Osteocyte (in vitro differentiated cells): ENCODE data around the gene NDUFB11. TPM values are rescaled to one million over a fixed set of nuclear protein-coding genes. Genes with fewer than 3 reads are reported as not detected.

Source experiments
- DNase-seq: peaks from one replicate; pipeline ENCODE4 v3.0.0; 2021; ENCODE audit warnings: mixed read lengths; ENCODE audit not compliant: unreplicated experiment; ENCODE audit errors: extremely low spot score
- H3K27ac Mint-ChIP-seq: one replicate; pipeline ENCODE4 v1.8.0; 2021; ENCODE audit warnings: mild to moderate bottlenecking, mixed read lengths; ENCODE audit not compliant: unreplicated experiment
- H3K27me3 Mint-ChIP-seq: one replicate; pipeline ENCODE4 v1.8.0; 2021; ENCODE audit warnings: mixed read lengths; ENCODE audit not compliant: unreplicated experiment
- H3K36me3 Mint-ChIP-seq: one replicate; pipeline ENCODE4 v1.8.0; 2021; ENCODE audit warnings: mixed read lengths; ENCODE audit not compliant: unreplicated experiment
- H3K4me1 Mint-ChIP-seq: one replicate; pipeline ENCODE4 v1.8.0; 2021; ENCODE audit warnings: mixed read lengths; ENCODE audit not compliant: unreplicated experiment
- H3K4me3 Mint-ChIP-seq: one replicate; pipeline ENCODE4 v1.8.0; 2021; ENCODE audit warnings: mild to moderate bottlenecking, moderate library complexity, mixed read lengths; ENCODE audit not compliant: unreplicated experiment
- H3K9me3 Mint-ChIP-seq: one replicate; pipeline ENCODE4 v1.8.0; 2021; ENCODE audit warnings: mixed read lengths; ENCODE audit not compliant: unreplicated experiment
- CTCF ChIP-seq: fragments of 200-600 bp; sonication (generic); IDR thresholded peaks from 2 replicates; pipeline ENCODE4 v1.5.0; 2021; ENCODE audit warnings: antibody characterized with exemption, mild to moderate bottlenecking, moderate library complexity
- total RNA-seq: library from RNA; stranded (reverse); gene quantifications from 2 replicates; pipeline ENCODE4 v1.2.1, GENCODE V29; 2021

Gene NDUFB11
- total RNA-seq, 1 donor from 2014 or later = 83.6 TPM

GRCh38 chrX:47190445-47191269 is 46.2 kb upstream of the NDUFB11 start:
- peak overlapping the region; percentile 92 for H3K4me3 Mint-ChIP-seq
- H3K36me3 Mint-ChIP-seq = peaks cover 7% of the 10 kb centered on the region
- no peaks in the 10 kb centered on the region for H3K9me3 Mint-ChIP-seq
- H3K27me3 Mint-ChIP-seq = no peaks in the 10 kb centered on the region
- peak overlapping the region; percentile 88 for H3K27ac Mint-ChIP-seq
- peak; percentile 96 for DNase-seq
- H3K4me1 Mint-ChIP-seq = peaks cover 32% of the 10 kb centered on the region
- TF ChIP-seq CTCF = no peak

GRCh38 chrX:47189906-47190305 is 45.4 kb upstream of the NDUFB11 start:
- Mint-ChIP-seq H3K9me3 (no peaks in the 10 kb centered on the region), H3K27ac (no peak overlapping the region), H3K27me3 (no peaks in the 10 kb centered on the region), H3K4me1 (peaks cover 24% of the 10 kb centered on the region), H3K4me3 (no peak overlapping the region), H3K36me3 (peaks cover 6% of the 10 kb centered on the region)
- no peak for TF ChIP-seq CTCF
- DNase-seq = no peak

GRCh38 chrX:47187106-47187677 is 42.7 kb upstream of the NDUFB11 start:
- Mint-ChIP-seq H3K9me3 (no peaks in the 10 kb centered on the region), H3K27ac (no peak overlapping the region), H3K27me3 (no peaks in the 10 kb centered on the region), H3K4me1 (peaks cover 5% of the 10 kb centered on the region), H3K4me3 (no peak overlapping the region), H3K36me3 (peaks cover 5% of the 10 kb centered on the region)
- TF ChIP-seq CTCF = no peak
- DNase-seq = no peak

GRCh38 chrX:47186096-47186740 is 41.7 kb upstream of the NDUFB11 start:
- H3K27ac Mint-ChIP-seq = no peak overlapping the region
- no peaks in the 10 kb centered on the region for H3K27me3 Mint-ChIP-seq
- H3K9me3 Mint-ChIP-seq = no peaks in the 10 kb centered on the region
- H3K4me3 Mint-ChIP-seq = no peak overlapping the region
- no peak for DNase-seq
- H3K4me1 Mint-ChIP-seq = peaks cover 5% of the 10 kb centered on the region
- TF ChIP-seq CTCF = no peak
- peaks cover 5% of the 10 kb centered on the region for H3K36me3 Mint-ChIP-seq

GRCh38 chrX:47185241-47185640 is 40.7 kb upstream of the NDUFB11 start:
- TF ChIP-seq CTCF = no peak
- no peak for DNase-seq
- Mint-ChIP-seq H3K4me1 (peaks cover under 1% of the 10 kb centered on the region), H3K27ac (no peak overlapping the region), H3K4me3 (no peak overlapping the region), H3K27me3 (no peaks in the 10 kb centered on the region), H3K36me3 (peaks cover 5% of the 10 kb centered on the region), H3K9me3 (no peaks in the 10 kb centered on the region)
